Anterior cingulate cortex (tissue), 58 donors: ENCODE results near the gene TSPOAP1.

Experiments
- DNase-seq, 58 donors: peaks; one replicate each; lab custom pipeline; 2025; lab: John Stamatoyannopoulos, UW

The TSPOAP1 gene

GRCh38 chr17:58280480-58281217 is 47.9 kb downstream of the TSPOAP1 start, which contains the start of gene MPO:
MPO (minus strand) TSS chr17:58280935; CDS start chr17:58280758, 177 bp downstream.
- no peak for DNase-seq

DNA sequence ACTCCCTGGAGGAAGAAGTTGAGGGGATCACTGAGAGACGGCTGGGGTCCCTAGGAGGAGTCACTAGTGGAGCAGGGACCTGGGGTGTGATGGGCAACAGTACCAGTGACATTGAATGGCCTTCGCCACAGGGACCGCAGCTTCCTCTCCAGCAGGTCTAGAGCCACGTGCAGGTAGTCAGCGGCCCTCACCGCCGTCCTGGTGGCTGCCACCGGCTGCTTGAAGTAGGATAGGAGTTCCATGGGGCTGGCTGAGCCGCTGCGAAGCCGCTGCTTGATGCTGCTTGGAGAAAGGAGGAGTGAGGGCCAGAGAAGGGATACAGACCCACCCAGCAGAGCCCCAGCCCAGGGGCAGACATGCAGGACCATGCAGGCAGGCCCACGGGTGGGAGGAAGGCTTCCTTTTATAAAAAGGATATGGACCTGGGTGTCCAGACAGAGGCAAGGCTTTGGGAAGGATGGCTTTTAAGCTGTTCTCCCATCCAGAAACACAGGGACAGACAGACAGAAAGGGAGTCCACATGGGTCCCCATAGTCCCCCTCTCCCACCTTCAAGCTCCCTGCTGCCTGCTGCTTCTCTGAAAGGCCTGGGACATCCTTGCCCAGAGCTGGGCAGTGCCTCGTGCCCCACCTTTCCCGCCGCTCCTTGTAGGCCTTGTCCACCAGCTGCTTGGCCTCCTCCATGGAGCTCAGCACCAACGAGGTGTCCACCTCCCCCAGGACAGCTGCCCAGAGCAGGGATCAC is 48.7 kb downstream of the TSPOAP1 start:
- DNase-seq = no peak

GRCh38 chr17:58279016-58279711 is 49.4 kb downstream of the TSPOAP1 start:
- peak in 1 of 58 donors; percentile 10 for DNase-seq

DNA sequence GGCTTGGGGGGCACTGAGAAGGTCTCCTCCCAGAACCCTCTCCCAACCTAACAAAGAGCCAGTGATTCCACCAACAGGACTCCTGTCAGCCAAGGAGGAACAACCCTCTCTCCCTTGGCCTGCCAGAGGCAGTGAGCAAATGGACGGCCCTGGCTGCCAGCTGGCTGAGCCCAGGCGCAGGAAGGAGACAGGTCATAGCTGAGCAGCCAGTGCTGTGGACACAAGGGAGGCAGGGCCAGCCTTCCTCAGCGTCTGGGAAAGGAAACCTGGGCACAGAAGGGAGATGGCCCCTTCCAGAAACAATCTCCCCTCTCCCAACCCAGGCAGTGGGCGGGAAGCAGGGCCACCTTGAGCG is 50.0 kb downstream of the TSPOAP1 start:
- DNase-seq = no peak

DNA sequence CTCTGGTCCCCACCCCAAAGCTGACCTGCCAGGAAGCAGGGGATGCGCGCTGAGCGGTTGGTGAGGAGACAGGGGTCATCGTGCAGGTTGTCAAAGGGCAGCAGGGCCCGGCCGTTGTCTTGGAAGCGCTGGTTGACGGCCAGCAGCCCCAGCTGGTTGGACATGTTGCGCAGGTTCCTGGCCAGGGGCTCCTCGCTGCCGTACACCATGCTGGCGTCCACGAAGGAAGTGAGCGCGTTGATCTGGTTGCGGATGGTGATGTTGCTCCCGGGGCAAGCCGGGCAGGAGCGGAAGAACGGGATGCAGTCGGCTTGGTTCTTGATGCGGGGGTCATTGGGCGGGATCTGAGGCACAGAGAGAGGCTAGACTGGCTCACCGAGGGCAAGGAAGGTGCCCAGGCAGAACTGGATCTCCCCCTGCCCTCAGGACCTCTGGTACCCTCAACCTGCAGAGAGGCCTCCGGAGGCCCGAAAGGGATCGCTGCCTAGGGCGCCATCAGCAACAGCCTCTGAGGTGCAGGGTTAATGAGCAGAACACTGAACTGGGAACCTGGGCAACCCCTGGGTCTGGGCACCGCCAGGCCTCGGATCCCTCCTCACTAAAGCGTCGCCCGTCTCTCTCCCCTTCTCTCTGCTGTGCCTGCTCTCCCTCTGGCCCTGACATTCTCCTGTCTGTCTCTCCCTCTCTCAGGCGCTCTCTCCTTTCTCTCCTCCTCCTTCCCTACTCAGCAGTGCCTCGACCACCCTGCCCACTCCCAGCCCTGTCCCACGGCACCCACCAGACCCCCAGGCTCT is 50.6 kb downstream of the TSPOAP1 start:
- DNase-seq = no peak

DNA sequence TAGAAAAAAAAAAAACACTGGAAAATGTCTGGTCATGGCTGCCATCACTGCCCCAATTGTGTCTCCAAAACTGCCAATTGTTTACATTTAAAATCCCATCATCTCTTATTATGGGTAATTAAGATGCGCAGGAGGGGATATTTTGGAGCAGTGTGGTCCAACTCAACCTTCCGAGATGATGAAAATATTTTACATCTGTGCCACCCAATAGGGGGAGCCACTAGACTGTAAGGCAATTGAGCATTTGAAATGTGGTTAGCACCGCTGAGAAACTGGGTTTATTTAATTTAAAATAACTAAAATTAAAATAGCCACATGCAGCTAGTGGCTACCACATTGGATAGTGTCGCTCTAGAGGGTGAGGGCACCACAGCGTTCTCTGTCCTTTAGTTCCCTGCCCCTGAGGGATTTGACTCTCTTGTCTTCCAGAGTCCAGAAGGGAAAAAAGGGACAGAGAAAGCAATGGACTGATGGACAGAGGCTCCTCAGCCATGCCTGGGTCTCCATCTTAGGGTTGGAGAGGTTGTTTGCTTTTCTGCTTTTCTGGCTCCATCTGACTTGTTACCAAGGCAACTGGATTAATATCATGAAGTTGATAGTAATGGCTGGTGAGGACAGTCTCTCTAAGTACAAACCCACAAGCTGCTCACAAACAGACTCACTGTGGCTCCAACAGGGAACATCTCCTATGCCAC is 51.3 kb downstream of the TSPOAP1 start:
- no peak for DNase-seq

- DNase-seq = no peak
Measured at GRCh38 chr17:58276423-58276822, 52.2 kb downstream of the TSPOAP1 start.

GRCh38 chr17:58275417-58275816 is 53.2 kb downstream of the TSPOAP1 start:
- DNase-seq = no peak

GRCh38 chr17:58273453-58274104 is 55.0 kb downstream of the TSPOAP1 start:
- no peak for DNase-seq

- DNase-seq = no peak
Measured at GRCh38 chr17:58272367-58273280, 56.0 kb downstream of the TSPOAP1 start.

DNA sequence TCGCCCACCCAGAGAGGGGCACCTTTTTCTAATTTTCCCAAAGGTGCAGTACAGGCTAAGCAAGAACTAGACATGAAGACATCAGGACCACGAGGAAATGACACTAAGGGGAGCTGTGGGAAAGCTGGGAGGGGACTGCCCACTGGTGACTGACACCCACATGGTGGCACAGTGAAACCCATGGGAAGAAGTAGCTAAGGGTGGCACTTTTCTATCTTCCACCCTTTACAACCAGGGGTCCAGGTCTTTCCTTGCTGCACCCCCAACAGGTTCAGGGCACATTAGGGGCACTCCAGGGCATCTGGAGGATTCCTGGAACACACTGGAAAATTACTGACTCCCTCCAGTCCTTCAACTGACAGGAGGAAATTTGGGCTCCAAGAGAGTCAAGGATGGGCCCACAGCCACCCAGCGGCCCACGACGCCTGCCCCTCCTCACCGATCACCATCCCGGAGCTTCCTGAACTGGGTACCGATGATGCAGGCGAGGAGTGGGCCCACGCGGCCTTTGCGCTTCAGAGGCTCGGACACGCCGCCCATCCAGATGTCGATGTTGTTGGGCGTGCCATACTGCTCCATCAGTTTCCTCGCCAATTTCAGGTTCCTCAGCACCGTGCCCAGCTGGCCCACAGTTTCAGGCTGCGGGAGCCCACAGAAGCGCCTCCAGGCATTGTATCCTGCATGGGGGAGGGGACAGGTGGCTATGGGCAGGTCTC is 57.2 kb downstream of the TSPOAP1 start:
- DNase-seq = no peak

DNA sequence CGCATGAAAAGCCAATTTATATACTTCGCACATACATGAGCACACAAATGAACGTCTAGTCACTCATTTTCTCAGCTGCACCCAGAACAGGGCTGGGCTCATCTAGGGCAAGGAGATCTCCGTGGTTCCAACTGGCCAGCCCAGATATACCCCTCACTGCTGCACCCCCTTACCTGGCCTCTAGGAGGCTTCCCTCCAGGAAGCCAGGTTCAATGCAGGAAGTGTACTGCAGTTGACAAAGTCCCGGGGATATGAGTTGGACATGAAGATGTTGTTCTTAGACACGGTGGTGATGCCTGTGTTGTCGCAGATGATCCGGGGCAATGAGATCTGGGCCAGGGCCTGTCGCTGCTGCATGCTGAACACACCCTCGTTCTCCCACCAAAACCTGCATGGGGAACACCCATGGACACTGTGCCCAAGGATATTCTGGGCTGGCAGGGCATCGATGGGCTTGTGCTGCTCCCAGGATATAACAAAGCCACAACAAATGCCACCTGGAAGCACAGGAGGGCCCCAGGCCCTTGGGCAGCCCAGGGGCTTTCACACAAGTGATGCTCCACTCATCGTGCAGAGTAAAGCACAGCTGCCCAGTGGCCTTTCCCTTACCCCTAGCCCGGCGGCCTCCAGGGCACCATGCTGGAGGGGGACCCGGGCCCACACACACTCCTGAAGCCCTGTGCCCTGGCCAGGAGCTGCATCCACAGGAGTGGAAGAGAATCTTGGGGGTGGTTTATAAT is 57.9 kb downstream of the TSPOAP1 start:
- DNase-seq = no peak

- no peak for DNase-seq
Measured at GRCh38 chr17:58269557-58270291, 58.9 kb downstream of the TSPOAP1 start.

DNA sequence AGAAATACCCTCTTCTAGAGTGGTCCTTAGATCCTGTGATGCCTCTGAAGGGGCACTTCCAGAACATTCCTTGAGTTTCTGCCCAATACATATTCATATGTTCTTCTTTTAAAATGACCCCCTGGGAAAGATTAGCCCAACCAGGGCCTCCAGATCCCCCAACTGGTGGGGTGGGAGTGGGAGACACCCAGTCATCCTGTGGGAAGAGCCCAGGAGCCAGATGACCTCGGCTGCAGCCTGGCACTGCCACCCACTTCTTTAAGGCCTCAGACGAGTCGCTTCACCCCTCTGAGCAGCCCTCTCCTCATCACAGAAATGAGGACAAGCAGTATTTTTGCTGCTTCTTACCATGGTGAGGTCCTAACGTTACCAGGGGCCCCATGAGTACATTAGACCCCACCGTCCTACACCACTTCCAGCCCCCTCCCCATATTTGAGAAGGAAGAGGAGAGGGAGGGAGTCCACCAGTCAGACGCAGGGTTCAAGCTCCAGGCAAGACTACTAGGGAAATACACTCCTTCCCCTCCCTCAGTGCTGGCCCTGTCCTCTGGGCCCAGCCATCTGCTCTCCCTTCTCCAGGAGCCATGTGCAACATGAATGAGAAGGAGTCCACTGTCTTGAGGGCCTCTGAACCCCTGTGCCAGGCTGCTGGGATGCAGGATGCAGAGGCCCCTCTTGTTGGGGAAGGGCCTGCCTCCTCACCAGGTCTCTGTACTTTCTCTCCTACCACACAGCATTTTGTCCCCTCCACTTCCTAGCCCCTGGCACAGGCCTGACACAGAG is 59.6 kb downstream of the TSPOAP1 start:
- no peak for DNase-seq

GRCh38 chr17:58268326-58268725 is 60.3 kb downstream of the TSPOAP1 start:
- no peak for DNase-seq
